GM21381 (cell line): Measurements from ENCODE around the gene DENND2D.

Experiments
- ATAC-seq: cut with Tn5 transposase; IDR thresholded peaks from one replicate; pipeline ENCODE4 v1.9.1; 2021; ENCODE audit warnings: mild to moderate bottlenecking, moderate library complexity; ENCODE audit not compliant: unreplicated experiment

DENND2D gene

DNA sequence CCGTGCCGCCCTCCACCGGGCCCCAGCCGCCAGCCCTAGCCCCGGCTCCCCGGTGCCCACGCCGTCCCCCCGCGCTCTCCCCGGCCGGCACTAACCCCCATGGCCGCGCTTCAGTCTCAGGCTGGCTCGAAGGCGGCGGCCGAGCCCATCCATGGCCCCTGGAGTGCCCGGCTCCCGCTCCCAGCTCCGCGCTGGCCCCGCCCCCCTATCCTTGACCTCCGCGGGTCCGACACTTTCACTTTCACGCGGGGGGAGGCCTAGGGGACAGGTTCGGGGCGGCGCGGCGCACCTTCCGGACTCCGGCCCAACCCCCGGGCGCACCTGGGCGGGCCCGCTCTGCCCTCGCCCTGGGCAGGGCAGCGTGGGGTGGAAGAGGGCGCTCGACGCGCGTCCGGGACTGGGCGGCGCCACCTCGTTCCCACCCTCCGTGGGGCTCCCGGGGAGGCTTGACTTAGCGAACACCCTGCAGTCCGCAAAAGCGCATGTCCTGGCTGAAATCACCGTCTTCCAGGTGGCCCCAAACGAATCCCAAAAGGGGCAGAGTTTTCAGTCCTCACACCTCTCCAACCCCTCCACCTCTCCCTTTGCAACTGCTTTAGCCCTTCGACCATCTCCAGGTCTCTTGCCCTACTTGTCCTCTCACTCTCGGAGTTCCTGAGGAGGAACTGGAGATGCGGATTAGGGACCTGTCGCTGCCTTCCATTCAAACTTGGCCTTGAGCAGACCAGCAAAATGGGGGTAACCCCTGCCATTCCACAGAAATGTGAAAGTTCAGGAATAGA lies 3.9 kb upstream of the DENND2D start:
- ATAC-seq: peak; percentile 68

- ATAC-seq: peak; percentile 51
These were observed 3.3 kb upstream of the DENND2D start for GRCh38 chr1:111203681-111204200.

GRCh38 chr1:111202707-111203623 lies 2.5 kb upstream of the DENND2D start:
- ATAC-seq: no peak

GRCh38 chr1:111202366-111202706 lies 1.9 kb upstream of the DENND2D start:
- no peak for ATAC-seq

DNA sequence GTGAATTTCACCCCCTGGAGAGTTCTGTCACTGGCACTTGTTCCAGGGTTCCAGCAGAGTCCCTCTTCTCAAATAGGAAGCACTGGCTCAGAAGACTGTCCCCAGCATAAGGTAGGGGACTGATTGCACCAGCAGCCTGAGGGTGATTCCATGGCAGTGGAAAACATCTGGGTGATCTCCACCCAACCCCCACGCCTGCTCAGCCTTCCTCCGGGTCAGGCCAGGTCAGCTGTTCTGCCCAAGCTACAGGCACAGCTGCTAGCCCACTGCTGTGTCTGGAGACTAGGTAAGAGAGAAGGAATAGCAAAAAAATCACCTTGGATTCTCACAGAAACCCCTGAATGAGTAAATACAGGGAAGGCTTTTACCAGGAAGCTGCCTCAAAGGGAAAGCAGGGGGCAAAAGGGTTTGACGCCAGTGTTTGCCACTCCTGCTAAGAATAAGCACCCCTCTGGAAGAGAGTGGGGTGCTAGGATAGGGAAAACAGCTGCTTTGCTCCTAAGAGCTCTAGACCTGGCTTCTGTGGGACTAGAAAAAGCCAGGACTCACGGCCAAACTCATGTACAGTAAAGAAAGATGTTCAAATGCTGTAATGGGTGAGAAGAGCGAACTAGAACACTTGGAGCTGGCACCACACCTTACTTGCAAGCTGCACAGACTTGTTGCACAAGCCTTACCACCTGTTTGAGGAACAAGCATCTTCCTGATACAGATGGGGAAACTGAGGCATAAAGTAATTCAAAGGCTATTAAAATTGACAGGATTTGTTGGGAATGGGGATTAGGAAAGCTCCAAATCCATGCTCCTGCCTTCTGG lies 1.0 kb upstream of the DENND2D start:
- ATAC-seq: no peak

DNA sequence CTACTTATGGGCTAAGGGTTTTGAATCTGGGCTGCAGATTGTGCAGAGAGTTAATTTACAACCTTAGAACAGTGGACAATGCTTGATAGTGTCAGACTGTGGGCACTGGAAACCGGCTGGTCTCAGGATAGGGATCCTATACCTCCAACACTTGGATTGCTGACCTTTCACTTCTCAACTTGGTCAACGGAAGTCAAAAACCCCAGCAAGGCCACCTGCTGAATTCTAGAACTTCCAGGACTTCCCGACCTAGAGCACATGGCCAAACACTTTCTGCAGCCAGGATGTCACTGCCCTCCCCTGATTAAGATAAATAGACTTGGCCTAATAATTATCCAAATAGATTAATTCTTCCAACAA lies 336 bp upstream of the DENND2D start:
- ATAC-seq: no peak

DNA sequence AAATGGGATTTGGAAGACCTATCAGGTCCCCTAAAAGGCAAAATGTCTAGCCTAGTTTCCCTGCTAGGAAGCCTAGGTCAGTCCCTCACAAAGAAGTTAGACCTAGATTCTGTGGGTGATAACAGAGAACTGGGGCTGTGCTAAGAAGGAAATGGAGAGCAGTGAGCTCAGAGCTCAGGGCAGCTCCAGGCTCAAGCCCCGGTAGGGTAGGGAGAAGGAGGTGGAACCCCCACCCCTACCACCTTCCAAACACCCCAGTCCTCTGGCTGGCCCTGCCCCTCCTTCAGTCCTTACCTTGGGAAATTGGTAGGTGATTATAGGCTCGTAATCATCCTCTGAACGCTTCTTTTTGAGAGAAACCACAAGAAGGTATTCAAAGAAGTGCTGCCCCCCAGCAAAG lies 1.1 kb downstream of the DENND2D start:
- ATAC-seq: no peak

DNA sequence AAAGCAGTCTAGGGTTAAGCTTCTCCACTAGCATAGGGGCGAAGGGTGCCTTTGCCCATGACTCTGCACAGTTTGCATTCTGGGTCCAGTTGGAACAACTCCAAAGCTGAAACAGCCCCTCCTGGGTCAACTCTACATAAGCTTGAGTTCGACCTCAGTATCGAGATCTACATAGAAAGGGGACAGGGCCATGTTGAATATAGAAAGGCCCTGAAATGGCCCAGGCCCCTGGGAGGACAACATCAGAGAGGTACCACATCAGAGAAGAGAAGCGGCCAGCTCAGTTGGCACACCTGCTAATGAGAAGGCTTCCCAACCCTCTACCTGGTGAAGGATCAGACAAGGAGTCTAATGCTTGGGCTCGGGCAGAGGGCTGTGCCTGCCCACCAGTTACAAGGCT lies 1.6 kb downstream of the DENND2D start:
- no peak for ATAC-seq

DNA sequence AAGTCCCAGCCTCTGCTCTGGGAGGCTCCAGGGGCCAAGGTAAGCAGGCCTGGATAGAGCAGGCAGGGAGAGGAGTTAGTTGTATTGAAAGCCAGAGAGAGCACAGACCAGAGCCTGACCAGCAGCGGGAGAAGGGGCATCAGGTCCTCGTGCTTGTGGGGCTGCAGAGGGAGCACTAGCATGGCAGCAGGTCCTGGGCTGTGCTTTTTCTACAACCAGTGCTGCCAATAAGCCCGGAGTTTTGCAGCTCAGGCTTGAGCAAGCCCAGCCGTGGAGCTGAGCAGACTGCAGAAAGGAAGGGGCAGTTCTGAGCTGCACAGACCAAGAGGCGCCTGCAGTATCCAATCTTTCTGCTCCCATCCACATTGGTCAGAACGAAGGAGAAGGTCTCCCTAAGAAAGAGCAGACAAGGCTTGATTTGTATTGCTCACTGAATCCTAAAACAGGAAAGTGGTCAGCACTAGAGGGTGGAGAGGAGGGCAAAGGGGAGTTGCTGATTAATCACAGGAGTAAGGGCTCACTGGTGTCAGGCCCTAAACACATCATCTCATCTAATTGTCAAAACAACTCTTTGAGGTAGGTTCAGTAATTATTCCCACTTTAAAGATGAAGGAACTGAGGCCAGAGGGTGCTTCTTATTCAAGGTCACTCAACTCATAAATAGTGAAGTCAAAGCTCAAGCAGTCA lies 2.7 kb downstream of the DENND2D start:
- ATAC-seq: no peak

DNA sequence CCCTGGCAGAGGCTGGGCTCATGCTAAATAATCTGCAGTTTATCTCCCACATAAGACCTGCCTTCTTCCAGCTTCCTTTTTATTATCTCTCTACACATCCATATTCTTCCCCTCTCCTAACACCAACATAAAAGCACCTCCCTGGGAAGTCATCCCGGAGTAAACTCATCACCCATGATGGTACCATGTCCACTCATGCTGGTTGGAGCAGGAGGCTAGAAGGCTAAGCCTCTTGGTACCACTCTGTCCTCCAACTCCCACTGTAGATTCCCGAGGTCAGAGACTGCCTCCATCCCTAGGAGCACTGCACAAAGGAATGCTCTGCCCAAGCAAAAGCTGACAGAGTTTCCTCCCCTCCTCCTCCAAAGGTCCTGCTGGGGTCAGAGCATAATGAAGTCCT lies 4.2 kb downstream of the DENND2D start:
- ATAC-seq: no peak

DNA sequence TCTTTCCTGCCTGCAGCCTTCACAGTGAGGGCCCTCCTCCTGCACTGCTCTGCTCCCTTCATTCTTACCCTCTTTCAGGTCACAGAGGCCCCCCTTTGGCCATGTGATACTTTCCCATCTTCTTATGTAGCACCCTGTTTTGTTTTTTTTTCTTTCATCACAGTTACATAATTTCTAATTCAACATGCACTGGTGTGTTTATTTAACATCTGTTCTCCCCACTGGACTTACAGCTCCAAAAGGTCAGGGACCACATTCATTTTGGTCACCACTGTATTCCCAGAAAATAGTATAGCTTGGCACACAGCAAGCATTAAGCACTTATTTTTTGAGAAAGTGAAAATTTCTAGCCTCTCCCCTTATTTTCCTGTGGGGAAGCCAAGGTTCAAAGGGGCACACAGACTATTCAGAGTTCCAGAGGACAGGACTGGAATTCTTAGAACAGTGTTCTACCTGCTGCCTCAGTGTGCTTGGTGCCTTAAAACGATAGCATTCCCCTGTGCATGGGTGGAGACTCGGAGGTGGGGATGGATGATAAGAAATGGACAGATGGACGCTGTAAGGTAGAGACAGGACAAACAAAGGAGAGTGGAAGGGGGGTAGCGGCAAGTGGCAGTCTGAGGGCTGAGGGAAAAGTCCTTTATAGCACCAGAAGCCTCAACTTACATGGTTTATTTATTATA lies 5.3 kb downstream of the DENND2D start:
- ATAC-seq: no peak

- ATAC-seq: no peak
These were observed 6.5 kb downstream of the DENND2D start for GRCh38 chr1:111193712-111194480.

DNA sequence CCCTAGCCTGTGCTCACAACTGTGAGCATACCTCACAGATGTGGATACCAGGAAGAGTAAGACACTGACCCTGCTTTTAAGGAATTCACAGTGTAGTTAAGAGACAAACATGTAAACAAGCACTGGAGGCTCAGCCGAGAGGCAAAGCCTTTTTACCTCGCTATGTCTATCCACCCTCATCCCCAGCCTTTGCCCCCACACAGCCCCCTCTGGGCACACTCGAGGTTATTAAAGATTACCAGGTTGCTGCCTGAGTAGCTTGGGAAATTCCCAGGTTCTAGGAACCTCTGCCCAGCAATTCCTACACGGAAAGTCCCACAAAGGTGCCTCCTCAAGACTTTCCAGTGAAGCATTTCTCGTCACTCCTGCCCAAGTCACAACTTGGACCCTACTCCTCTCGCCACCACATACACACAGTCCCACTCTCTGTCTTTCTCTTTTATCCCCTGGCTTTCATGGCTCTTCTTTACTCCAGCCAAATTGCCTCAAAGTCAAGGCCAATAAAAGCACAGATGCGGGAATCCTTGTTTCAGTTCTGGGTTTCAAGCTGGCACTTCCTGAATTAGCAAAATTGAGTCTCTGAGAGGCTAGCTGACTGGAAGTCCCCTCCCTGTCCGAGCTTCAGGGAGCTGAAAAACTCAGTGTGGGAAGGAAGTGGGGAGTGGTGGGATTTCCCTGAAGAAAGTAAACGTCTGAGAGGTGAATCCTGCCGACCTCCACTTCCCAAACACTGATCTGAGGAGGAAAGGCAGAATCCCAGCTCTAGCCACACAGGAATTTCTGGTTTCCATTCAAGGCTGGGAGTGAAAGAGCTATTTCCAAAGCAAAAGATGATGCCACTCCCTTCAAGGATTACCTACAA lies 7.6 kb downstream of the DENND2D start:
- no peak for ATAC-seq

- ATAC-seq: no peak
These were observed 8.4 kb downstream of the DENND2D start for GRCh38 chr1:111192074-111192473.

GRCh38 chr1:111191496-111191895 lies 8.9 kb downstream of the DENND2D start:
- no peak for ATAC-seq

- ATAC-seq: no peak
These were observed 9.5 kb downstream of the DENND2D start for GRCh38 chr1:111190931-111191451.

- no peak for ATAC-seq
These were observed 15.8 kb downstream of the DENND2D start for GRCh38 chr1:111184663-111185062.
